SK-N-SH treated with all-trans-retinoic acid at 6 μM for 48 hours (cell line): Measurements from ENCODE around the gene IFNGR1.

ENCODE experiments used
- ARNTL ChIP-seq: fragments of 450-650 bp; formaldehyde crosslinking; IDR thresholded peaks from 2 replicates; pipeline ENCODE4 v1.5.0; 2020; ENCODE audit warnings: low read depth, mild to moderate bottlenecking, moderate library complexity, borderline replicate concordance
- CSDC2 ChIP-seq: fragments of 250-450 bp; sonication (Bioruptor Pico); IDR thresholded peaks from 2 replicates; pipeline ENCODE4 v1.5.0; 2020; ENCODE audit warnings: mild to moderate bottlenecking, moderate library complexity
- CSRNP3 ChIP-seq: fragments of 250-450 bp; sonication (Bioruptor Pico); IDR thresholded peaks from 2 replicates; pipeline ENCODE4 v1.5.1; 2021; ENCODE audit warnings: mild to moderate bottlenecking, moderate library complexity
- OSR1 ChIP-seq: fragments of 250-450 bp; sonication (Bioruptor Pico); IDR thresholded peaks from 2 replicates; pipeline ENCODE4 v1.8.0; 2022; ENCODE audit warnings: moderate library complexity, mild to moderate bottlenecking, inconsistent platforms
- POU6F1 ChIP-seq: fragments of 250-450 bp; sonication (Bioruptor Pico); IDR thresholded peaks from 2 replicates; pipeline ENCODE4 v1.8.0; 2021; ENCODE audit warnings: low read depth, mild to moderate bottlenecking, moderate library complexity, borderline replicate concordance
- PPARA ChIP-seq: fragments of 250-450 bp; sonication (Bioruptor Pico); IDR thresholded peaks from 2 replicates; pipeline ENCODE4 v1.5.0; 2020; ENCODE audit warnings: mild to moderate bottlenecking, borderline replicate concordance
- TOX ChIP-seq: fragments of 250-450 bp; sonication (Bioruptor Pico); IDR thresholded peaks from 2 replicates; pipeline ENCODE4 v1.8.0; 2021; ENCODE audit warnings: mild to moderate bottlenecking, moderate library complexity, borderline replicate concordance
- TSHZ2 ChIP-seq: fragments of 250-450 bp; sonication (Bioruptor Pico); IDR thresholded peaks from 2 replicates; pipeline ENCODE4 v1.5.0; 2020; ENCODE audit warnings: mild to moderate bottlenecking, moderate library complexity
- ZNF565 ChIP-seq: fragments of 450-650 bp; formaldehyde crosslinking; conservative IDR thresholded peaks from 2 replicates; pipeline ENCODE4 v1.5.0; 2020; ENCODE audit warnings: low read depth, mild to moderate bottlenecking, moderate library complexity
- ZNF70 ChIP-seq: fragments of 450-650 bp; formaldehyde crosslinking; IDR thresholded peaks from 2 replicates; pipeline ENCODE4 v1.5.0; 2020; ENCODE audit warnings: mild to moderate bottlenecking, moderate library complexity
- ZNF8 ChIP-seq: fragments of 450-650 bp; formaldehyde crosslinking; IDR thresholded peaks from 2 replicates; pipeline ENCODE4 v1.5.0; 2020; ENCODE audit warnings: mild to moderate bottlenecking, moderate library complexity

- no peak for TF ChIP-seq ARNTL (CRISPR knock-in tag)
- no peak for TF ChIP-seq PPARA (CRISPR knock-in tag)
- no peak for TF ChIP-seq ZNF8 (CRISPR knock-in tag)
- TF ChIP-seq TOX (CRISPR knock-in tag), result no peak
- TF ChIP-seq TSHZ2 (CRISPR knock-in tag), result no peak
- TF ChIP-seq CSRNP3 (CRISPR knock-in tag), result no peak
- TF ChIP-seq ZNF70 (CRISPR knock-in tag), result no peak
- no peak for TF ChIP-seq CSDC2 (CRISPR knock-in tag)
- no peak for TF ChIP-seq POU6F1 (CRISPR knock-in tag)
- no peak for TF ChIP-seq ZNF565 (CRISPR knock-in tag)
- no peak for TF ChIP-seq OSR1 (CRISPR knock-in tag)
Measured at GRCh38 chr6:137226697-137227096, 7.5 kb upstream of the IFNGR1 start.
